UCSD-AML1 (cell line): ENCODE results near the gene DCTN3.
"Not testable (repeated sequence)": the region's sequence is repeated elsewhere in the genome, so short reads cannot be mapped to it uniquely, and the experiment has no call there.

Experiments used
- DNase-seq: peaks from one replicate; lab custom pipeline; 2025; ENCODE audit not compliant: unreplicated experiment; lab: John Stamatoyannopoulos, UW

The DCTN3 gene

DNA sequence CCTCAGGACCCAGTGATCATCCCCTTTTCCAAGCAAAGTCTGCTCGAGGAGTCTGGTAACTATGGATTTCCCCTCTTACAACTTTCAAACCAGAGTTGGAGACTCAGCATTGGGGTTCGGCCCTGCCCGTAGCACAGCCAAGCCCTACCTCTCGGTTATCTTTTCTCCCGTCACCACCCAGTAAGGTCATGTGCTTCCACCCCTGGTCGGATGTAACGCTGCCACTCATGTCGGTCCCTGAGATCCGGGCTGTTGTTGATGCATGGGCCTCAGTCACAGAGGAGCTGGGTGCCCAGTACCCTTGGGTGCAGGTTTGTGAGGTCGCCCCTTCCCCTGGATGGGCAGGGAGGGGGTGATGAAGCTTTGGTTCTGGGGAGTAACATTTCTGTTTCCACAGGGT lies 27.4 kb upstream of the DCTN3 start:
- no peak for DNase-seq

DNA sequence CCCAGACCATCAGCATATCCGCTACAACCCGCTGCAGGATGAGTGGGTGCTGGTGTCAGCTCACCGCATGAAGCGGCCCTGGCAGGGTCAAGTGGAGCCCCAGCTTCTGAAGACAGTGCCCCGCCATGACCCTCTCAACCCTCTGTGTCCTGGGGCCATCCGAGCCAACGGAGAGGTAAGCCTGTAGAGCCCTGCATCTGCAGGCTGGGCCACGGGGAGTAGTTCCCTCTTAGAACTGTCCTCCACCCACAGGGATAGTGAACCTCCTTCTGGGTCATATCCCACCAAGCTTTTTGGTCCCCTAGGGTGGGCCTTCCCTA lies 26.7 kb upstream of the DCTN3 start:
- no peak for DNase-seq

DNA sequence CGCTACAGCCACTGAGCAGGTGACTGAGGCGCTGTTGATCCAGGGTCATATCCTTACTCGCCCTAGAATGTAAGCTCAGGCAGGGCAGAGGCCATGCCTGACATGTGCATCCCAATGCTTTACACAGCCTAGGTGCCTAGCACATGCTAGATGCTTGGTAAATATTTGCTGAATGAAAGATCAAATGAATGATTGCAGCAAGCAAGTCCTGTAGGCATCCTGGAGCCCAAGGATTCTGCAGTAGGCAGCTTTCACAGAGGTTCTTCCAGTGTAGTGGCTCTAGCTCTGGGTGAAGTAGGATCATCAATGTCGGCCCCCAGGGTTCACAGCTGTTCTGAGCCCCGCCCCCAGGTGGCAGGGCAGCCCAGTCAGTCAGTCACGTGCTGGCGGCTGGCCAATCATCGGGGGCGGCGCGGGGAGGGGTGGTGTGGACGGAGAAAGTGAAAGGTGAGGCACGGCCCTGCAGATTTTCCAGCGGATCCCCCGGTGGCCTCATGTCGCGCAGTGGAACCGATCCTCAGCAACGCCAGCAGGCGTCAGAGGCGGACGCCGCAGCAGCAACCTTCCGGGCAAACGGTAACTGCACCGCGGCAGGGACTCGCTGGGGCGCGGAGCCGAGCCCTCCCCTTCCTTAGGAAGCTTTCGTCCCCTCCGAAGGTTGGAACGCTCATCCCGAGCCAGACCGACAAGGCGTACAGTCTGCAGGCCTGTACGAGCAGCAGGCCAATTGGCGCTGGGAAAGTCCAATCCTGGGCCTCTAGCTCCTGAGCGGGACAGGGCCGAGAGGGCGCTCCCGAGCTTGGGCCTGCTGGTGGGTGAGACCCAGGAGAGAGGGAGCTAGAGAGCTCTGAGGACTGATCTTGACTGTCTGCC lies 26.2 kb upstream of the DCTN3 start, which contains the start of gene GALT:
Gene GALT (plus strand): TSS at position 465 of the 873 bp plus-strand sequence. CDS start 30 bp downstream, at position 495.
- DNase-seq = peak; percentile 92

DNA sequence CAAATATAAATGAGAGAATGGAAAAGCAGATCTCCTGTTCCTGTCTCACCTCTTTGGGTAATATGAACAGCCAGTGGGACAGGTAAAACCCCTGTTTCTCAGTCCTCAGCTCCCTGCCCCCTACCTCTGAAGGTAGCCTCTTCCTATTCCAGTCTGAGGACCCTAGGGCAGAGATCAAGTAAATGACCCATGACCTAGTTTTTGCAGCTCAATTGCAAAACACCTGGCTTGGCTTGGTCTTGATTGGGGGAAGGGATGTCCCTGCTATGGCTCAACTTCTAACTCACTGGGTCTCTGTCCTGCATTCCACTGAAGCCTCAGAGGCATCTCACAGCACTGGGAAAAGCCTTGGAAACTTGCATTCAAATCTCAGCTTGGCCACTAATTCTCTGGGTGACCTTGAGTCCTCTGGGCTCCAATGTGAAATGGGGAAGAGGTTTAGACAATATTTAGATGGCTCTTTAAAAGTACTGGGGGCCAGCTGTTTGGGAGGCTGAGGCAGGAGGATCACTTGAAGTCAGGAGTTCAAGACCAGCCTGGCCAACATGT lies 24.5 kb upstream of the DCTN3 start:
- DNase-seq = no peak

DNA sequence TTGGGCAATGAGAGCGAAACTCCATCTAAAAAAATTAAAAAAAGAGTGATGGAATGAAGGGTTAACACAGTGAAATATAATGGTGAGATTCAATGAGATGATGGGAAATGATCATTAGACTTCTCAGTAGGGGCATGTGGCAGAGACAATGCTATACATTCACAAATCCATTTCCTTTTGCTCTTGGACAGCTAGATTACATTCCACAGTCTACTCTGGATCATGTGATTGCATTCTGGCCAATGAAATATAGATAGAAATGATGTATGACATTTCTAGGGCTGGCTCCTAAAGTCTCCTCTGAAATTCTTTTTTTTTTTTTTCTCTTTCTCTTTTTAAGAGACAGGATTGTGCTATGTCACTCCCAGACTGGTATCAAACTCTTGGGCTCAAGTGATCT lies 22.4 kb upstream of the DCTN3 start:
- DNase-seq = no peak

DNA sequence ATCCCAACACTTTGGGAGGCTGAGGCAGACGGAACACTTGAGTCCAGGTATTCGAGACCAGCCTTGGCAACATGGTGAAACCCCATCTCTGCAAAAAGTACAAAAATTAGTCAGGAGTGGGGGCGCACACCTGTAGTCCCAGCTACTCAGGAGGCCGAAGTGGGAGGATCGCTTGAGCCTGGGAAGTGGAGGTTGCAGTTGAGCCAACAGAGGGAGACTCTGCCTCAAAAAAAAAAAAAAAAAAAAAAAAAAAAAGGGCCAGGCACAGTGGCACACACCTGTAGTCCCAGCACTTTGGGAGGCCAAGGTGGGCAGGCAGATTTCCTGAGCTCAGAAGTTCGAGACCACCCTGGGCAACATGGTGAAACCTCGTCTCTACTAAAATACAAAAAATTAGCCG lies 19.0 kb upstream of the DCTN3 start:
- not testable (repeated sequence) for DNase-seq

DNA sequence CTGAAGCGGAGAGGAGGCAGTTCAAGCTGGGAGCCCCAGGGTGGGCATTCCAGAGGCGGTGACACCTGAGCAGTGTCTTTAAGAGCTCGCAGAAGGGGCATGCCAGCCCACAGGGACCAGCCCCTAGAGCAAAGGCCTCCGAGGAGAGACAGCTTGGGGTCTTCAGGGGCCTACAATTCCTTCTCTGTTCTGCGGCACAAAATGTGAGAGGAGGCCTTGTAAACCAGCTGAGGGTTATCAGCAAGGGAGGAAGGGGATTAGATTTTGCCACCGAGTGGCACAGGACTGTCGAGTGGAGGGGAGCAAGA lies 17.8 kb upstream of the DCTN3 start:
- DNase-seq = no peak

DNA sequence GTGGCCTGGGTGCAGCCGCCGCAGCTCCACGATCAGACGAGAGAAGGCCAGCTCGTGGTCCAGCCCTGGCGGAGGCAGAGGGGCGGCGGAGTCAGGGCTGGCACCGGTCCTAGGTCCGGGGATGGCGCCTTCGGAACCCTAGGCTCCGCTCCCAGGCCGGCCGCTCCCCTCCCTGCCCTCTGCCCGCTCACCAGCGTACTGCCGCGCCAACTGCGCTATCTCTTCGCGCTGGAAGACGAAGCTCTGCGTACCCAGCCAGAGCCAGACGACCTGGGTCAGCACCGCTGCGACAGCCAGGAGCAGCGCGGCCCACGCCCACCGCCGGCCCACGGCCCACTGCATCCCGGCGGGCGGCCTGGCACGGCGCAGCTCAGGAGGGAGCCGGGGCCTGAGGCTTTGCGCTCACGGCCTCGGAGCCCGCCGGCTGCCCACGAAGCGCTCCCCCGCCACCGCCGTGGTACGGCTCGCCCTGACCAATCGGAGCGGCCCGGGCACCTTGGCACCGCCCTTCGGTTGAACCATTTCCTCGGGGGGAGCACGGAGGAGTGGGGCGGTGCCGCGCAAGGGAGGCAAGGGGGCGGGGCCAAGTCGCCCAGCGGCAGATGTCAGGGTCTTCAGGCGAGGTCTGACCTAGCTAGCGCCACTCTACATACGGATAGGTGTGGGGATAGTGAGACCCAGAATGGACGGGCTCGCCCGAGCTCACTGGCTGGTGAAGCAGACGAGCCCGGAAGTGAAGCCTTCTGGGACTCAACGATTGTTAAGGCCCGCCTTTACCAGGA lies 17.3 kb upstream of the DCTN3 start, which contains the start of gene SIGMAR1:
Gene SIGMAR1 (minus strand): TSS at position 432 of the 782 bp plus-strand sequence. CDS start 90 bp downstream, at position 342.
- DNase-seq = peak; percentile 94

DNA sequence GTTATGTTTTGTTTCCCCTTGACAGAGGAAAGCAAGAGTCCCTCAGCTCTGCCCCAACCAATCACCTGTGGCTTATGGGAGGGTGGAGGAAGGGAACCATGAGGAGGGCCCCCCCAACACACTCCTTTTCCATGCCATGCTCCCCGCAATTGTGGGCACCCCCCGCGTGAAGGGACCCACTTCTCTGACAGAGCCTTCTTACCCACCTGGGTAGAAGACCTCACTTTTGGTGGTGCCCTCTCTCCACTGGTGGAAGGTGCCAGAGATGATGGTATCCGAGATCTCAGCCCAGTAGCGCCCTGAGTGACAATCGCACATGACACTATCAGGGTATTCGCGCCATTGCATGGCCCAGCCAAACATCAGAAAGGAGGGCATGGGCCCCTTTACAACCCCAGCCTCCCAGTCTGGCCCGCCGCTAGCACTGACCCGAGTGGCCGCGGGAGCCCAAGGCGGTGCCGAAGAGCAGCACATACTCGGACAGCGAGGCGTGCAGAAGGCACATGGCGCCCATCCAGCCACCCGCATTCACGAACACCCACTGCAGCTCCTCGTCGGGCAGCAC lies 16.6 kb upstream of the DCTN3 start:
- DNase-seq = no peak

DNA sequence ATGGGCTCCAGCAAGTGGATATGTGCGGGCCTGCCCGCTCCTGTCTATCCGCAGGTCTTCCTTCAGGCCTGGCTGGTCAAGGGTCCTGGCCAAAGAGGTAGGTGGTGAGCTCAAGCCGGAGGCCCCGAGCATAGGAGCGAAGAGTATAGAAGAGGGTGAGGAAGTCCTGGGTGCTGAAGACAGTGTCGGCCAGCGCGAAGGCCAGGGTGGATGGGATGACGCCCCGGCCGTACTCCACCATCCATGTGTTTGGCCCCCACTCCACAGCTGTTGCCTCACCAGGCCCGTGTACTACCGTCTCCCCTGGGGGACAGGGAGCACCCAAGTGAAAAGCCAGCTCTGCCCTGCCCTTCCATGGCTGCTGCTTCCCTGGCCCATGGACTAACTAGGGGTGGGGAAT lies 15.3 kb upstream of the DCTN3 start:
- no peak for DNase-seq

DNA sequence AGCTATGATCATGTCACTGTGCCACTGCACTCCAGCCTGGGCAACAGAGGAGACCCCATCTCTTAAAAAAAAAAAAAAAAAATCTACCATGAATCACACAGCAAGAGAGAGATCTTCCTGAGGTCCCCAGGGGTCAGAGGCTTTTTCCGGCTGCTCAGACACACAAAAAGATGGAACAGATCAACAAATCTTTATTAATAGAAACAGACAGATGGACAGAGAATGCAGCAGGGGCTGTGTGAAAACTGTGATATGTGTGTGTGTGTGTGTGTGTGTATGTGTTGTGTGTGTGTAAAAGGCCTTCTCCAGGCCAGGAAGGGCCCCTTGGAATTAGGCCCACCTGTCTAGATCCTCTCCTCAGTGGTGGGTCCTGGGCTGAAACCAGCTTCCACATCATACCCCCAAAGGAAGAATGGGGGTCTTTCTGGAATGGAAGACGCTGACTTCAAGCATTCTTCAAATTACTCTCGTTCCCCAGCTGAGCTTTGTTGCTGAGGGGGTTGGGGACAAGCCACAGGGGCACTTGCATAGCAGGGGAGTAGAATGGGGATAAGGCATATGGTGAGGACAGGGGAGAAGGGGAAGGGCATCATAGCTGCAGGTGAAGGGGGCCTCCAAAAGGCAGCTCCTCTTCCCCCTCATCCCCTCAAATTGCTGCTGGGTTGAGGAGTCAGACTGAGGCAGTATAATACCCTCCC lies 14.4 kb upstream of the DCTN3 start:
- no peak for DNase-seq

DNA sequence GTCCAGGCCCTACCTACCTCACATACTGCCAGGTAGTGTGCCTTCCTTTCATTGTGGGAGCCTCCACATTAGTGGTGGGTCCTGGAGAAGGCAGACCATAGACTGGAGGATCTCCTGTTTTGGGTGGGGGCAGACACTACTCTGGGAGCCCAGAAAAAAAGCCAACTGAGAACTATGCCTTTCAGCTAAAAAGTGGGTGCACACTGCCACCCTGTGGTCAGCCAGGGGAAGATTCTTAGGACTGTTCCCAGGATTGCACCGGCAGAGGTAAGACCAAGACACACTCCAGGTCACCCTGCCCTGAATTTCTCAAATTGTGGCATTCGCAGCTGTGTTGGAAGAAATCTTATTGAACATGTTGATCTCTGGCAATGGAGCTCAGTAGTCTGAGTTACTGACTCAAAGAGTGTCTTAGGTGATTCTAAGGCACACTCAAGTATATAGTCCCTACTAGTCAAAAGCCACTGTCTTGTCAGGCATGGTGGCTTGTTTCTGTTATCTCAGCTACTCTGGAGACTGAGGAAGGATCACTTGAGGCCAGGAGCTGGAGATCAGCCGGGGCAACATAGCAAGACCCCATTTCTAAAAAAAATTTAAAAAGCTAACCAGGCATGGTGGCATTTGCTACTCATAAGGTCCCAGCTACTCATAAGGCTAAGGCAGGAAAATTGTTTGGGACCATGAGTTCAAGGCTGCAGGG lies 13.7 kb upstream of the DCTN3 start:
- peak; percentile 60 for DNase-seq

DNA sequence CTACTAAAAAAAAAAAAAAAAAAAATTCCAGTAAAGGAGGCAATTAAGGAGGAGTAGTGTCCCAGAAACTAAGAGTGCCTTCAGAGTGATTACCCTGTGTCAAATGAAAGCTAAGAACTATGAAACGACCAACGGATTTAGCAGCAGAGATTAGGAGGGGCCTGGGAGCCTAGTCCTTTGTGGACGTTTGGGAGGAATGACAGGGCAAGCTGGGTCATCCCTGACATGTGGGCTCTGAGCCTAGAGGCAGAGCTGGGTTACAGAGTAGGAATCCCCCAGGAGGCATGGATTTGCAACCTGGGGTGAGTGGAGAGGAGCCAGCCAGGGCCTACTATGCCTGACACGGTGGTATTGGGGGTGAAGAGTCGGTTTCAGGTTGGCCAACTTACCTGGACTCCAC lies 12.9 kb upstream of the DCTN3 start:
- DNase-seq = no peak

DNA sequence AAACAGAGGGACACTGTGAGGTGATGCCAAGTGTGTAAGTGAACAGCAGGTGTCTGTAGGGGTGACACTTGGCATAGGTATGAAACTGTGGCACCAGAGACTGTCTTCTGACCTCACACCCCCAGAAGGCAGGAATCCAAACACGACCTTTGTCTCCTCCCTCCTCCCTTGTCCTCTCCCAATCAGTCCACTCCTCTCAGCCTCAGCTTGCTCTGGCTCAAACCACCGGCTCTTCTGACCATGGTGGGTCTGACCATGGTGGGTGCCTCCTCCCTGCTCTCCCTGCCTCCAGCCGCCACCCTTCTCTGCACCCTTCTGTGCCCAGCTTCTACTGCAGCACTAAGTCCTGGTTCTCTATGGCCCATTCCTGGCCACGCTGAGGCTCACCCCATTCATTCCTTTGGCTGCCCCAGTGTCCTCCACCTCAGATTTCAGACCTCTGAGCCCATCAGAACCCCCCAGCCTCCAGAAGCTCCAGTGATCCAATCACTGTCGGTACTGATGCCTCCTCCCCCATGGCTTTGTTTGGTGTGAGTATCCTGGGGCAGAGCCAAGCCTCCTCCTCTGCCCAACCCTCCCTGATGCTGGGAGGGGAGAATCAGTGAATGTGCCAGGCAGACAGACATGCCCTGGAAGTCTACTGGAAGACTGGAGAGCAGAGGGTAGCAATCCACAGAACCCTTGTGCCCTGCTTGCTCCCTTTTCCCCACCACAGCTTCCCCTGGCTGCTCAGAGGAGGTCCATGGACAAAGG lies 10.3 kb upstream of the DCTN3 start:
- no peak for DNase-seq

DNA sequence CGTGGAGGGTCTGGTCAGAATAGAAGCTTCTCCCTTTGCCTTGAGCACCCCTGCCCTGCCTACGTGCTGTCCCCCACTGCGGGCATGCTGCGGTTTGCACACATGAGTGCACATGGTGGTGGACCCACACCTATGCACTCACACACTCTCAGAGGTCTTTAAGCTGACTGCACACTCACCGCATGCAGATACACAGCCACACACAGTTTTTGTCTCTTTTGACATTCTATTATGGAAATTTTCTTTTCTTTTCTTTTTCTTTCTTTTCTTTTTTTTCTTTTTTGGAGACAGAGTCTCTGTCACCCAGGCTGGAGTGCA lies 9.2 kb upstream of the DCTN3 start:
- no peak for DNase-seq

DNA sequence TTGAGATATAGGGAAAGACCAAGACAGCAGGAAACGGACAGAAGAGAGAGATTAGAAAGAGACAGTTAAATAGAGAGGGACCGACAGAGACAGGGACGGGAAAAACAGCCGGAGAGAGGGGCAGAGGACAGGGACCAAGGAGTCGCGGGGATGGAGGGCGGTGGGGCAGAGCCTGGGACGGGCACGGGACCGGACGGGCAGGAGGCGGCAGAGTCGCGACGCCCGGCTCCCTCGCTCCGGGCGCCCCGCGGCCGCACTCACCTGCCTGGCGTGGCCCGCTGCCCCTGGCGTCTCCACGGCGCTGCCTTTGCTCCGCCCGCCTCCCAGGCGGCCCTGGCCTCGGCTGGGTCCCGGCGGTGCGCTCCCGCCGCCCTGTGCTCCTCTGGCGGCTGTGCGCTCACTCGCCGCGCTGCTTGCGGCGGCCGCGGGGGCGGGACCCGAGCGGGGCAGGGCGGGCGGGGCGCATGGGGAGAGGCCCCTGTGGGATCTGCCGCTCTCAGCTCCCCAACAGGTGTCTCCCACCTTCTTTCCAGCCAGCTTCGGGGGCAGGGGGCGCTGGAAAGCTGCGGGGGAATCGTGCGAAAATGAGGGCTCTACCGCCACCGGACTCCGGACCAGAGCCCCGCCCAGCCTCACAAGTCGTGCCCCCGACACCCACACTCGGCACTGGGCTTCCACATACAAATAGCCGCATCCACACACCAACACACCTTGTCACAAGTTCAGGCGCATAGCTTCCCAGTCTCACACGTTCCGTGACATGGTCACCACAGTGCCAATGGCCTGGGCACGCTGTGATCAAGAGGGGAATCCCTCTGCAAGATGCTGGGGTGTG lies 8.6 kb upstream of the DCTN3 start, which contains the start of gene ARID3C:
Gene ARID3C (minus strand): TSS at position 411 of the 835 bp plus-strand sequence. CDS start 1,052 bp downstream, outside the sequence.
- DNase-seq = no peak

DNA sequence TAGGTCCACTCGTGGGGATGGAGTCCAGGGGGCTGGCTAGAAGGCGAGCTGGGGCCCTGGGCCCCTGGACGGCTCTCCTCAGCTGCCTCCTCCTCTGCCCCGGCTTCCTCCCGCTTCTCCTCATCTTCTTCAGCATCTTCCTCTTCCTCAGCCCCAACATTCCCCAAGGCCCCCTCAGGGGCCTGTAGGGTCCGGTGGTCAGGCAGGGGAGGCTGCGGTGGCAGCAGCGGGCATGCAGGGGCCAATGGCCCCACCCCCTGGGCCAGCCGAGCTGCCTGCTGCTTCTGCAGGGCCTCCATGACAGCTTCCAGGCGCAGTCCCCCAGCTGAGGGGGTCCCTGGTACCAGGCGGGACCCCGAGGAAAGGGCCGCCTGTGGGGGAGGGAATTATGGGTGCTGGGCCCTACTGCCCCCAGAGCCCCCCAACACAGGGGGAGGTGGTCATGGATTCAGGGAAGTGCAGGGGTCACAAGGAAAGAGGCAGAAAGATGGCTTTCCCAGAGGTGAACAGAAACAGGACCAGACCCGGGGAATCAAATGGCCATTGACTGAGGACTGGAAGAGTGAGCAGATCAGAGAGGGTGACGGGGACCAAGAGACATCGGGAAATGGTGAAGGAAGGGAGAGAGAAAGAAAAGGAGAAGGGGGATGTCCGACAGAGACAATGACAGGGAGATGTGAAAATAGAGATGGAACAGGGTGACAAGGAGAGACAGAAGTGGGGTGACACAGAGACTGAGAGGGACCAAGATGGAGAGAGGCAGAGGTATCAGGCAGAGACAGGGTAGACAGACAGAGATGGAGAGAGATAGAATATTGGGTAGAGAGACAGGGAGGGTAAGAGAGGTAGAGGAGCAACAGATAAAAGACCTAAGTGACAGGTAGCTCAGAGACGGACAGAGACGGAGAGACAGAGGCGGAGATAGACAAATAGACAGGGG lies 7.7 kb upstream of the DCTN3 start:
- DNase-seq = no peak

DNA sequence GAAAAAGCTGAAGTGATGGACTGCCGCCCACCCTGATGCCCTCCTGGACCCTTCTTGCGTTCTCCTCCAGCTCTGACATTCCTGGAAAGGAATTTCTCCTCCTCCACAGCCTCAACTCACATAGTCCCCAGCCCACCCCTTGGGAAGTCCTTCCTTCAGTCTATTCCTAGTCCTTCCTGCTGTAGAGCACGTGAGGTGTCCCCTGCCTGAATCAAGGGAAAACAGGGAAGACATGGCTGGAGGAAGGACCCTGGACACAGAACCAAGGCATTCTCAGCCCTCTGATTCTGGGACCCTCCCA lies 4.8 kb upstream of the DCTN3 start:
- DNase-seq = no peak
